ENCODE data around the gene IFIT1B. TPM values are rescaled to one million over a fixed set of nuclear protein-coding genes. Genes with fewer than 3 reads are reported as not detected.

The IFIT1B gene
- polyA plus RNA-seq, 3 donors, result not detected

DNA sequence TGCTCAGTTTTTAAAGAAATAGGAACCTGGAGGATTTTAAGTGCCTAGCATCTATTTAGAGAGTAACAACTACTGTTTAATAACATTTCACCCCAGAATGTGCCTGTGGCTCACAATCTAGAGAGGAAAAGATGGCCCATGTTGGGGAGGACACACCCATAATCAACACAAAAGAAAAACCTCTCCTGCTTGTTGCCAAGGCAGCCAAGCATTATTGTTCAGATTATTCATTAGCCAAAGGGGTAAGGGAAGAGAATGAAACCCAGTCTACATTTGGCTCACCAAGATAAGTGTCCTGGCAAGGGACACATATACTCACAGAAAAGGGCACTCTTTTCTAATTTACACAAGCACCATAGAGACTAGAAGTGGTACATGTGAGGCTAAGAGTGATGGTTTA, 17.7 kb upstream of the IFIT1B start:
- Histone ChIP-seq H3K27ac (ENCODE audit: low read depth in 1 of 2, low read length in 2 of 2) (no peak overlapping the region), H4K20me1 (ENCODE audit: insufficient read depth, low read length) (no peaks in the 10 kb centered on the region), H3K9ac (ENCODE audit: insufficient read depth, low read length, poor library complexity, severe bottlenecking) (no peak overlapping the region), H3K4me2 (replicated peaks; ENCODE audit: extremely low read depth, low read length, poor library complexity, severe bottlenecking) (no peak overlapping the region), H3K79me2 (ENCODE audit: insufficient read depth, low read length) (no peaks in the 10 kb centered on the region), H3K4me1 (ENCODE audit: control insufficient read depth in 1 of 2, insufficient read depth in 2 of 2, low read length in 2 of 2) (peaks cover 12 to 17% of the 10 kb centered on the region in 2 donors), H3K36me3 (replicated peaks in 1 of 2; ENCODE audit: control insufficient read depth in 1 of 2, insufficient read depth in 2 of 2, low read length in 2 of 2) (no peaks in the 10 kb centered on the region), H3K9me3 (replicated peaks in 1 of 2; ENCODE audit: control insufficient read depth in 1 of 2, insufficient read depth in 1 of 2, low read length in 2 of 2) (no peaks in the 10 kb centered on the region), H2AFZ (ENCODE audit: insufficient read depth, low read depth, low read length, poor library complexity, severe bottlenecking) (no peak overlapping the region), H3K27me3 (ENCODE audit: control insufficient read depth in 2 of 2, insufficient read depth in 2 of 2, low read length in 2 of 2) (no peaks in the 10 kb centered on the region), H3K4me3 (replicated peaks in 1 of 3; ENCODE audit: low read depth in 2 of 3, low read length in 3 of 3) (no peak overlapping the region)
- H3K36me3 Mint-ChIP-seq, result no peaks in the 10 kb centered on the region
- peaks cover 16% of the 10 kb centered on the region for H3K4me1 Mint-ChIP-seq
- intact Hi-C loops (cut with micrococcal nuclease), result no loop called here
- no peaks in the 10 kb centered on the region for H3K9me3 Mint-ChIP-seq
- peaks cover 0 to 3% (median 0%) of the 10 kb centered on the region in 3 donors for H3K27me3 Mint-ChIP-seq (ENCODE audit: low read depth in 3 of 3)
- TF ChIP-seq CTCF (IDR thresholded peaks at IDR 0.05), result no peak
- no peak overlapping the region for H3K4me3 Mint-ChIP-seq
- DNase-seq, result no peak
- H3K27ac Mint-ChIP-seq, result no peak overlapping the region

DNA sequence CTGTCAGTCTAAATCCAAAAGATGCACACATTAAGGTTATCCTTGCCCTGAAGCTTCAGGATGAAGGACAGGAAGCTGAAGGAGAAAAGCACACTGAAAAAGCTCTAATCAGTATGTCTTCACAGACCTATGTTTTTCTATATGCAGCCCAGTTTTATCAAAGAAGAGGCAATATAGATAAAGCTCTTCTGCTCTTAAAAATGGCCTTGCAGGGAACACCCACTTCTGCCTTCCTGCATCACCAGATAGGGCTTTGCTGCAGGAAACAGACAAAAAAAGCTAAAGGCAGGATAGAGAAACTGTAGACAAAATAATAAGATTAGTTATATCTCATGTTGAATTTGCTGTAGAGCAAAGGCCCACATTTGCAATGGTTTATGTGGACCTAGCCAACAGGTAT, 14.9 kb upstream of the IFIT1B start:
- H3K4me1 ChIP-seq (ENCODE audit: control insufficient read depth in 1 of 2, insufficient read depth in 2 of 2, low read length in 2 of 2), result peaks cover 12 to 17% of the 10 kb centered on the region in 2 donors
- no peak overlapping the region for H3K27ac ChIP-seq (ENCODE audit: low read depth in 1 of 2, low read length in 2 of 2)
- no peaks in the 10 kb centered on the region for H3K27me3 ChIP-seq (ENCODE audit: control insufficient read depth in 2 of 2, insufficient read depth in 2 of 2, low read length in 2 of 2)
- H2AFZ ChIP-seq (ENCODE audit: insufficient read depth, low read depth, low read length, poor library complexity, severe bottlenecking), result no peak overlapping the region
- TF ChIP-seq CTCF (IDR thresholded peaks at IDR 0.05), result no peak
- H3K9me3 Mint-ChIP-seq, result peaks cover 0 to 2% (median 0%) of the 10 kb centered on the region in 7 donors
- no peak overlapping the region for H3K9ac ChIP-seq (ENCODE audit: insufficient read depth, low read length, poor library complexity, severe bottlenecking)
- no peaks in the 10 kb centered on the region for H3K9me3 ChIP-seq (replicated peaks in 1 of 2; ENCODE audit: control insufficient read depth in 1 of 2, insufficient read depth in 1 of 2, low read length in 2 of 2)
- H3K27me3 Mint-ChIP-seq (ENCODE audit: low read depth in 3 of 3), result peaks cover 0 to 3% (median 0%) of the 10 kb centered on the region in 3 donors
- H4K20me1 ChIP-seq (ENCODE audit: insufficient read depth, low read length), result no peaks in the 10 kb centered on the region
- no peak for DNase-seq
- H3K27ac Mint-ChIP-seq, result no peak overlapping the region
- H3K36me3 Mint-ChIP-seq, result no peaks in the 10 kb centered on the region
- H3K4me3 ChIP-seq (replicated peaks in 1 of 3; ENCODE audit: low read depth in 2 of 3, low read length in 3 of 3), result no peak overlapping the region
- no peak overlapping the region for H3K4me3 Mint-ChIP-seq
- peaks cover 22% of the 10 kb centered on the region for H3K4me1 Mint-ChIP-seq
- H3K36me3 ChIP-seq (replicated peaks in 1 of 2; ENCODE audit: control insufficient read depth in 1 of 2, insufficient read depth in 2 of 2, low read length in 2 of 2), result no peaks in the 10 kb centered on the region
- intact Hi-C loops (cut with micrococcal nuclease), result no loop called here
- no peaks in the 10 kb centered on the region for H3K79me2 ChIP-seq (ENCODE audit: insufficient read depth, low read length)
- H3K4me2 ChIP-seq (replicated peaks; ENCODE audit: extremely low read depth, low read length, poor library complexity, severe bottlenecking), result no peak overlapping the region
